Sigmoid colon (tissue), 4 donors: ENCODE results near the gene EMC9.

Source experiments
- EP300 ChIP-seq, 4 donors: sonication (generic); formaldehyde crosslinking; IDR thresholded peaks; one replicate each; pipeline ENCODE4 v1.6.1; 2017; ENCODE audit warnings: antibody characterized with exemption in 4 of 4
- POLR2A ChIP-seq, 2 donors: fragments of 450-650 bp; IDR thresholded peaks; one replicate each; pipeline ENCODE4 v1.6.1; 2016; ENCODE audit warnings: antibody characterized with exemption in 2 of 2, mild to moderate bottlenecking in 2 of 2, moderate library complexity in 2 of 2

- TF ChIP-seq EP300 (IDR thresholded peaks at IDR 0.05) (no peak), POLR2A (IDR thresholded peaks at IDR 0.05) (no peak)
These were observed 37.9 kb downstream of the EMC9 start for GRCh38 chr14:24103451-24103850.
